ENCODE results near the gene PRRT2. TPM values are rescaled to one million over a fixed set of nuclear protein-coding genes. Genes with fewer than 3 reads are reported as not detected.

Gene PRRT2
- total and polyA plus RNA-seq, 4 donors = 24.4 to 244 (median 126) TPM

DNA sequence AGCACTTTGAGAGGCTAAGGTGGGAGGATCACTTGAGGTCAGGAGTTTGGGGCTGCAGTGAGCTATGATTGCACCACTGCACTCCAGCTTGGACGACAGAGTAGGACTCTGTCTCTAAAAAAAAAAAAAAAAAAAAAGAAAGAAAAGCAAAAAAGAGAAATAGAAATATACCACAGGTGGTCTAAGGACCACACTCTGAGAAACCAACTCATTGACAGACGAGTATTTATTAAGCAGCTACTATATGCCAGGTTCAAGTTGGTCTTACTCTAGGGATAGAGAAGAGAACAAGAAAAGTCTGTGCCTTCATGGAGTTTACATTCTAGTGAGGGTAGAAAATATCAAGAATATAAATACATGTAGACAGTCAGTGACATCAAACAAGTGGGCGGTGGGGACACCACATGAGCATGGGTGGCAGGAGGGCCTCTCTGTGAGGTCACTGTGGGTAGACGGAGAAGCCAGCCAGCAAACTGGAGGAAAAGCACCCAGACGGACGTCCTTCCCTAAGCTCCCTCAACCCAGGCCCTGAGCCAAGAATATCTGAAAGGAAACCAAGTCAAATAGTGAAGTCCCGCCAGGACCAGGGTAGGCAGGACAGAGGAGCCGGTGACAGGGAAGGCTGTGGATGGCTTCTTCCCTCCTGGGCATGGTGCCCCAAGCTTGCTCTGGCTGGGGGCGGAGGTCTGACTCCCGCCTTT lies 46.3 kb downstream of the PRRT2 start:
- Histone ChIP-seq H3K4me1 (ENCODE audit: control insufficient read depth, insufficient read depth, low read length) (peaks cover 20% of the 10 kb centered on the region), H3K27ac (ENCODE audit: low read depth, low read length) (no peak overlapping the region), H3K4me3 (ENCODE audit: low read depth, low read length) (no peak overlapping the region), H3K9me3 (ENCODE audit: control insufficient read depth, insufficient read depth, low read length) (no peaks in the 10 kb centered on the region), H3K36me3 (ENCODE audit: control insufficient read depth, insufficient read depth, low read length) (peaks cover 37% of the 10 kb centered on the region), H3K27me3 (ENCODE audit: control insufficient read depth, insufficient read depth, low read length) (no peaks in the 10 kb centered on the region)
- peak in 1 of 6 donors; percentile 46 for DNase-seq (ENCODE audit: low read depth in 4 of 6, low spot score in 6 of 6)
- 82% methylated on average over 5 of the region's 10 CpGs for WGBS (ENCODE audit: insufficient coverage)

DNA sequence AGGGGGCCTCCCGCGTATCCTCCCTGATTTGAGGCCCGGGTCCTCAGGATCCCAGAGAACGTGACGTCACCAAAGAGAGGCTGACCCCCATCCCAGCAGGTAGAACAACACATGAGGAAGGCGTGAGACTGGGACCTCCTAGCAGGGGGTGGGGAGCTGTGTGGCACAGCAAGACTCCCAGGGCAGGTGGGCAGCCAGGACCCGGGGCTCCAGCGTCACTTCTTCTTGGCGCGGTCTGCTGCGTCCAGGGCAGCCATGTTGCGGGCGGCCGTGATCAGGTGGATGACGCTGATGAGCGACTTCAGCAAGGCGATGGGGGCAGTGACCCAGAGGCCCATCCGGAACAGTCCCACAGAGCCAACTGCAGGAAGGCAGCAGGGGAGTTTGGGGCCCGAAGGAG lies 47.0 kb downstream of the PRRT2 start:
- Histone ChIP-seq H3K27me3 (ENCODE audit: control insufficient read depth, insufficient read depth, low read length) (no peaks in the 10 kb centered on the region), H3K27ac (ENCODE audit: low read depth, low read length) (no peak overlapping the region), H3K9me3 (ENCODE audit: control insufficient read depth, insufficient read depth, low read length) (no peaks in the 10 kb centered on the region), H3K36me3 (ENCODE audit: control insufficient read depth, insufficient read depth, low read length) (peaks cover 37% of the 10 kb centered on the region), H3K4me3 (ENCODE audit: low read depth, low read length) (no peak overlapping the region), H3K4me1 (ENCODE audit: control insufficient read depth, insufficient read depth, low read length) (peaks cover 26% of the 10 kb centered on the region)
- 96% methylated on average over 16 of the region's 19 CpGs for WGBS (ENCODE audit: insufficient coverage)
- no peak for DNase-seq (ENCODE audit: low read depth in 4 of 6, low spot score in 6 of 6)

DNA sequence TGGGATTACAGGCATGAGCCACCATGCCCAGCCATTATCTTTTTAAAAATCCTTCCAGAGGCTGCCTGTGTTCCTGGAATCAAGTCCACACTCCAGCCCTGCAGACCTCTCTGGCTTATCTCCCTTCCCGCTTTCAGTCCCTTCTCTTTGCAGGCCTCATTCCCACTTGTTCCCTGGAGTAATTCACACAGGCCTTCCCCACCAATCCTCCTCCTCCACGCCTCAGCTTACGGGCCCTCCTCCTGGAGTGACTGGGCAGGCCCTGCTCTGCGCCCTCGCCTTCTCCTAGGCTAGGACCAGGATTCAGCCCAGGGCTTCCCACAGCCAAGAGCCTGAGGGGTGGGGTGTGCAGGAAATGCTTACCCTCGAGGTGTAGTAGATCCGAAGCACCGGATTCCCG lies 48.2 kb downstream of the PRRT2 start:
- H3K9me3 ChIP-seq (ENCODE audit: control insufficient read depth, insufficient read depth, low read length) = no peaks in the 10 kb centered on the region
- no peak for DNase-seq (ENCODE audit: low read depth in 4 of 6, low spot score in 6 of 6)
- no peak overlapping the region for H3K4me3 ChIP-seq (ENCODE audit: low read depth, low read length)
- H3K27me3 ChIP-seq (ENCODE audit: control insufficient read depth, insufficient read depth, low read length) = no peaks in the 10 kb centered on the region
- peaks cover 37% of the 10 kb centered on the region for H3K36me3 ChIP-seq (ENCODE audit: control insufficient read depth, insufficient read depth, low read length)
- WGBS (ENCODE audit: insufficient coverage) = 93% methylated on average over 8 of the region's 9 CpGs
- H3K4me1 ChIP-seq (ENCODE audit: control insufficient read depth, insufficient read depth, low read length) = peaks cover 29% of the 10 kb centered on the region
- no peak overlapping the region for H3K27ac ChIP-seq (ENCODE audit: low read depth, low read length)

- Histone ChIP-seq H3K36me3 (ENCODE audit: control insufficient read depth, insufficient read depth, low read length) (peaks cover 35% of the 10 kb centered on the region), H3K27me3 (ENCODE audit: control insufficient read depth, insufficient read depth, low read length) (no peaks in the 10 kb centered on the region), H3K4me3 (ENCODE audit: low read depth, low read length) (peak overlapping the region; percentile 79), H3K4me1 (ENCODE audit: control insufficient read depth, insufficient read depth, low read length) (peaks cover 29% of the 10 kb centered on the region), H3K9me3 (ENCODE audit: control insufficient read depth, insufficient read depth, low read length) (no peaks in the 10 kb centered on the region), H3K27ac (ENCODE audit: low read depth, low read length) (no peak overlapping the region)
- 0% methylated on average over 26 of the region's 27 CpGs for WGBS (ENCODE audit: insufficient coverage)
- peak in 1 of 6 donors; percentile 56 for DNase-seq (ENCODE audit: low read depth in 4 of 6, low spot score in 6 of 6)
Observed at GRCh38 chr16:29862383-29862883, 50.4 kb downstream of the PRRT2 start.

GRCh38 chr16:29862884-29863668 lies 51.1 kb downstream of the PRRT2 start, which contains the start of gene CDIPT:
Gene CDIPT (minus strand): TSS chr16:29863226. CDS start chr16:29862857, 369 bp downstream.
- DNase-seq (ENCODE audit: low read depth in 4 of 6, low spot score in 6 of 6) = peak; percentile 93 to 99 (median 96)

DNA sequence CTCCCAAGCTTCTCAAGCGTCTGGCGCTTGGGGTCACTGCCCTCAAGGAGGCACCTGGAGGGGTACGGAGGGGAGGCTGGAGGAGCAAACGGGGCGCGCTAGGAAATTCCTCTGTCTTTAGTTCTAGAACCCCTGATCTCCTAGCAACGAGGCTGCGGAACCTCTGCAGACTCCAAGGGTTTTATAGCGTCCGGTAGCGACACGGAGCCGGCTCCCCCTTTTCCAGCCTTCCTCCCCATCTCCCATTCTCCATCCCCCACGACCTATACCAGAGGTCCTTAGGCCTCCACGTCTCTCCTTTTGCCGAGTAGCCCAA lies 51.6 kb downstream of the PRRT2 start:
- DNase-seq (ENCODE audit: low read depth in 4 of 6, low spot score in 6 of 6) = no peak
- 35% methylated on average over 13 of the region's 16 CpGs for WGBS (ENCODE audit: insufficient coverage)

More at GRCh38 chr16:29862884-29863668, 51.1 kb downstream of the PRRT2 start, which contains the start of gene CDIPT:
- H3K9me3 ChIP-seq (ENCODE audit: control insufficient read depth, insufficient read depth, low read length) = no peaks in the 10 kb centered on the region
- peak within 1 kb of the TSS; percentile 79 for H3K4me3 ChIP-seq (ENCODE audit: low read depth, low read length)
- H3K27me3 ChIP-seq (ENCODE audit: control insufficient read depth, insufficient read depth, low read length) = no peaks in the 10 kb centered on the region
- peak within 1 kb of the TSS; percentile 92 for H3K27ac ChIP-seq (ENCODE audit: low read depth, low read length)
- WGBS (ENCODE audit: insufficient coverage) = 0% methylated on average over 19 of the region's 57 CpGs
- H3K36me3 ChIP-seq (ENCODE audit: control insufficient read depth, insufficient read depth, low read length) = peaks cover 31% of the 10 kb centered on the region
- H3K4me1 ChIP-seq (ENCODE audit: control insufficient read depth, insufficient read depth, low read length) = peaks cover 29% of the 10 kb centered on the region

GRCh38 chr16:29864205-29864604 lies 52.2 kb downstream of the PRRT2 start:
- Histone ChIP-seq H3K27ac (ENCODE audit: low read depth, low read length) (no peak overlapping the region), H3K27me3 (ENCODE audit: control insufficient read depth, insufficient read depth, low read length) (no peaks in the 10 kb centered on the region), H3K4me3 (ENCODE audit: low read depth, low read length) (no peak overlapping the region), H3K4me1 (ENCODE audit: control insufficient read depth, insufficient read depth, low read length) (peaks cover 29% of the 10 kb centered on the region), H3K9me3 (ENCODE audit: control insufficient read depth, insufficient read depth, low read length) (no peaks in the 10 kb centered on the region), H3K36me3 (ENCODE audit: control insufficient read depth, insufficient read depth, low read length) (peaks cover 21% of the 10 kb centered on the region)
- no peak for DNase-seq (ENCODE audit: low read depth in 4 of 6, low spot score in 6 of 6)
- WGBS (ENCODE audit: insufficient coverage) = 94% methylated on average over 7 of the region's 9 CpGs

More for the DNA sequence above, 51.6 kb downstream of the PRRT2 start:
- Histone ChIP-seq H3K27ac (ENCODE audit: low read depth, low read length) (peak overlapping the region; percentile 92), H3K36me3 (ENCODE audit: control insufficient read depth, insufficient read depth, low read length) (peaks cover 27% of the 10 kb centered on the region), H3K27me3 (ENCODE audit: control insufficient read depth, insufficient read depth, low read length) (no peaks in the 10 kb centered on the region), H3K4me3 (ENCODE audit: low read depth, low read length) (peak overlapping the region; percentile 79), H3K4me1 (ENCODE audit: control insufficient read depth, insufficient read depth, low read length) (peaks cover 29% of the 10 kb centered on the region), H3K9me3 (ENCODE audit: control insufficient read depth, insufficient read depth, low read length) (no peaks in the 10 kb centered on the region)

Small RNAs within 50 kb of the gene (small RNA-seq; reads per million reads assigned to genes)
- gene AC009133.6 (ENCODE audit: low replicate concordance) = not detected
- not detected for gene AC120114.4 (ENCODE audit: low replicate concordance)

Other genes starting within 250 kb of the PRRT2 start
- gene SPN, start 148.9 kb upstream of the PRRT2 start, total RNA-seq = 1 to 10 TPM in 1 of 2 donors, under 1 TPM in 1; 0.88 to 3.3 TPM
- gene SPN, start 148.9 kb upstream of the PRRT2 start, polyA plus RNA-seq (ENCODE audit: insufficient read length in 2 of 2) = under 1 TPM; 0.79 to 0.96 TPM
- 10 to 100 TPM; 15.8 to 52.0 TPM for gene QPRT, start 133.0 kb upstream of the PRRT2 start, total RNA-seq
- gene QPRT, start 133.0 kb upstream of the PRRT2 start, polyA plus RNA-seq (ENCODE audit: insufficient read length in 2 of 2) = 10 to 100 TPM; 39.3 to 40.3 TPM
- gene C16orf54, start 66.2 kb upstream of the PRRT2 start, total RNA-seq = 1 to 10 TPM in 1 of 2 donors, under 1 TPM in 1; 0.39 to 1.1 TPM
- gene C16orf54, start 66.2 kb upstream of the PRRT2 start, polyA plus RNA-seq (ENCODE audit: insufficient read length in 2 of 2) = under 1 TPM; 0.20 to 0.29 TPM
- gene ZG16, start 33.9 kb upstream of the PRRT2 start, total RNA-seq = not detected
- under 1 TPM in 1 of 2 donors, not detected in 1; 0.05 TPM for gene ZG16, start 33.9 kb upstream of the PRRT2 start, polyA plus RNA-seq (ENCODE audit: insufficient read length in 2 of 2)
- 10 to 100 TPM; 30.2 to 44.0 TPM for gene KIF22, start 21.4 kb upstream of the PRRT2 start, total RNA-seq
- 10 to 100 TPM; 55.0 to 56.4 TPM for gene KIF22, start 21.4 kb upstream of the PRRT2 start, polyA plus RNA-seq (ENCODE audit: insufficient read length in 2 of 2)
- 100 to 1,000 TPM; 139 to 199 TPM for gene MAZ, start 5.7 kb upstream of the PRRT2 start, total RNA-seq
- 100 to 1,000 TPM; 519 to 532 TPM for gene MAZ, start 5.7 kb upstream of the PRRT2 start, polyA plus RNA-seq (ENCODE audit: insufficient read length in 2 of 2)
- gene PAGR1, start 4.0 kb downstream of the PRRT2 start, total RNA-seq = 10 to 100 TPM in 1 of 2 donors, 1 to 10 TPM in 1; 8.2 to 48.5 TPM
- 10 to 100 TPM; 53.5 to 65.5 TPM for gene PAGR1, start 4.0 kb downstream of the PRRT2 start, polyA plus RNA-seq (ENCODE audit: insufficient read length in 2 of 2)
- 10 to 100 TPM; 20.3 to 35.8 TPM for gene MVP, start 8.3 kb downstream of the PRRT2 start, total RNA-seq
- 10 to 100 TPM; 11.8 to 14.9 TPM for gene MVP, start 8.3 kb downstream of the PRRT2 start, polyA plus RNA-seq (ENCODE audit: insufficient read length in 2 of 2)
- 10 to 100 TPM; 51.3 to 78.6 TPM for gene CDIPT, start 51.0 kb downstream of the PRRT2 start, total RNA-seq
- 100 to 1,000 TPM; 103 to 121 TPM for gene CDIPT, start 51.0 kb downstream of the PRRT2 start, polyA plus RNA-seq (ENCODE audit: insufficient read length in 2 of 2)
- gene SEZ6L2, start 87.4 kb downstream of the PRRT2 start, total RNA-seq = 10 to 100 TPM; 32.7 to 66.3 TPM
- gene SEZ6L2, start 87.4 kb downstream of the PRRT2 start, polyA plus RNA-seq (ENCODE audit: insufficient read length in 2 of 2) = 100 to 1,000 TPM; 138 to 155 TPM
- gene ASPHD1, start 88.3 kb downstream of the PRRT2 start, total RNA-seq = 10 to 100 TPM in 1 of 2 donors, 1 to 10 TPM in 1; 4.2 to 15.1 TPM
- 10 to 100 TPM; 49.8 to 52.7 TPM for gene ASPHD1, start 88.3 kb downstream of the PRRT2 start, polyA plus RNA-seq (ENCODE audit: insufficient read length in 2 of 2)
- gene KCTD13, start 114.0 kb downstream of the PRRT2 start, total RNA-seq = 10 to 100 TPM; 11.0 to 15.4 TPM
- 10 to 100 TPM; 64.2 to 79.2 TPM for gene KCTD13, start 114.0 kb downstream of the PRRT2 start, polyA plus RNA-seq (ENCODE audit: insufficient read length in 2 of 2)
- 10 to 100 TPM; 32.5 to 83.1 TPM for gene TMEM219, start 149.9 kb downstream of the PRRT2 start, total RNA-seq
- gene TMEM219, start 149.9 kb downstream of the PRRT2 start, polyA plus RNA-seq (ENCODE audit: insufficient read length in 2 of 2) = 10 to 100 TPM; 83.5 to 91.4 TPM
- 10 to 100 TPM; 42.2 to 52.3 TPM for gene TAOK2, start 161.7 kb downstream of the PRRT2 start, total RNA-seq
- gene TAOK2, start 161.7 kb downstream of the PRRT2 start, polyA plus RNA-seq (ENCODE audit: insufficient read length in 2 of 2) = 10 to 100 TPM; 80.6 to 87.1 TPM
- gene HIRIP3, start 183.4 kb downstream of the PRRT2 start, total RNA-seq = 10 to 100 TPM; 12.2 to 13.7 TPM
- gene HIRIP3, start 183.4 kb downstream of the PRRT2 start, polyA plus RNA-seq (ENCODE audit: insufficient read length in 2 of 2) = 10 to 100 TPM; 26.2 to 28.8 TPM
- gene INO80E, start 184.0 kb downstream of the PRRT2 start, total RNA-seq = 10 to 100 TPM; 24.9 to 50.6 TPM
- 10 to 100 TPM; 66.4 to 70.9 TPM for gene INO80E, start 184.0 kb downstream of the PRRT2 start, polyA plus RNA-seq (ENCODE audit: insufficient read length in 2 of 2)
- gene DOC2A, start 198.8 kb downstream of the PRRT2 start, total RNA-seq = 10 to 100 TPM in 1 of 2 donors, 1 to 10 TPM in 1; 7.6 to 14.8 TPM
- 10 to 100 TPM; 60.4 to 61.6 TPM for gene DOC2A, start 198.8 kb downstream of the PRRT2 start, polyA plus RNA-seq (ENCODE audit: insufficient read length in 2 of 2)
- not detected for gene C16orf92, start 211.0 kb downstream of the PRRT2 start, total RNA-seq
- gene C16orf92, start 211.0 kb downstream of the PRRT2 start, polyA plus RNA-seq (ENCODE audit: insufficient read length in 2 of 2) = 1 to 10 TPM in 1 of 2 donors, under 1 TPM in 1; 0.76 to 2.0 TPM
- gene TLCD3B, start 219.1 kb downstream of the PRRT2 start, total RNA-seq = 10 to 100 TPM; 10.2 to 19.2 TPM
- 100 to 1,000 TPM; 119 to 136 TPM for gene TLCD3B, start 219.1 kb downstream of the PRRT2 start, polyA plus RNA-seq (ENCODE audit: insufficient read length in 2 of 2)

Data from spinal cord (tissue), 10 donors.